Activated T-cell treated with anti-CD3 and anti-CD28 coated beads for 48 hours (primary cell): Measurements from ENCODE around the gene NIT1.
A peak's percentile ranks its signal among the peaks of the same experiment; 100 is the strongest.

Experiments used
- DNase-seq: peaks from one replicate; pipeline ENCODE4 v3.0.0-alpha.2; 2020; ENCODE audit warnings: low read depth

The NIT1 gene

GRCh38 chr1:161084597-161084988 lies 33.3 kb upstream of the NIT1 start:
- no peak for DNase-seq

- DNase-seq: no peak
Observed at GRCh38 chr1:161085165-161085564, 32.7 kb upstream of the NIT1 start.

GRCh38 chr1:161086457-161086856 lies 31.4 kb upstream of the NIT1 start:
- no peak for DNase-seq

- no peak for DNase-seq
Observed at GRCh38 chr1:161088587-161089110, 29.3 kb upstream of the NIT1 start.

- DNase-seq: no peak
Observed at GRCh38 chr1:161089251-161089924, 28.5 kb upstream of the NIT1 start, which contains the start of gene NECTIN4. Gene NECTIN4 (minus strand): TSS chr1:161089558. CDS start chr1:161089296, 262 bp downstream.

GRCh38 chr1:161089938-161090337 lies 28.0 kb upstream of the NIT1 start:
- DNase-seq: no peak

GRCh38 chr1:161090617-161091016 lies 27.3 kb upstream of the NIT1 start:
- no peak for DNase-seq

- no peak for DNase-seq
Observed at GRCh38 chr1:161091093-161091492, 26.8 kb upstream of the NIT1 start.

- DNase-seq: no peak
Observed at GRCh38 chr1:161091796-161092507, 26.0 kb upstream of the NIT1 start.

GRCh38 chr1:161092621-161093028 lies 25.3 kb upstream of the NIT1 start:
- peak; percentile 34 for DNase-seq

- DNase-seq: no peak
Observed at GRCh38 chr1:161094481-161094880, 23.4 kb upstream of the NIT1 start.

- no peak for DNase-seq
Observed at GRCh38 chr1:161095230-161095629, 22.7 kb upstream of the NIT1 start.

GRCh38 chr1:161096015-161096414 lies 21.9 kb upstream of the NIT1 start:
- no peak for DNase-seq

- no peak for DNase-seq
Observed at GRCh38 chr1:161096530-161096929, 21.4 kb upstream of the NIT1 start.

GRCh38 chr1:161098210-161099068 lies 19.5 kb upstream of the NIT1 start, which contains the start of gene KLHDC9:
Gene KLHDC9 (plus strand): TSS chr1:161098361. CDS start chr1:161098536, 175 bp downstream.
- peak; percentile 74 for DNase-seq

- DNase-seq: no peak
Observed at GRCh38 chr1:161099090-161099802, 18.7 kb upstream of the NIT1 start.

- DNase-seq: no peak
Observed at GRCh38 chr1:161100556-161100955, 17.3 kb upstream of the NIT1 start.

- DNase-seq: no peak
Observed at GRCh38 chr1:161106431-161106830, 11.5 kb upstream of the NIT1 start.

- no peak for DNase-seq
Observed at GRCh38 chr1:161111117-161111516, 6.8 kb upstream of the NIT1 start.

- DNase-seq: no peak
Observed at GRCh38 chr1:161111527-161111926, 6.4 kb upstream of the NIT1 start.

GRCh38 chr1:161113915-161114314 lies 4.0 kb upstream of the NIT1 start:
- no peak for DNase-seq

GRCh38 chr1:161114556-161114955 lies 3.3 kb upstream of the NIT1 start:
- no peak for DNase-seq
